GM23338 (cell line): ENCODE results near the gene SDHB.

ENCODE experiments used
- CREB1 ChIP-seq: fragments of 250-450 bp; sonication (Bioruptor Pico); IDR thresholded peaks from 2 replicates; pipeline ENCODE4 v1.5.0; 2020; ENCODE audit warnings: low read depth, mild to moderate bottlenecking, moderate library complexity
- EZH2 ChIP-seq: fragments of 200-600 bp; sonication (generic); IDR thresholded peaks from one replicate; pipeline ENCODE4 v1.8.0; 2017; ENCODE audit warnings: antibody characterized with exemption, mild to moderate bottlenecking, low read depth; ENCODE audit not compliant: unreplicated experiment
- EZH2phosphoT487 ChIP-seq: fragments of 200-600 bp; sonication (generic); IDR thresholded peaks from one replicate; pipeline ENCODE4 v1.8.1; 2018; ENCODE audit warnings: antibody characterized with exemption; ENCODE audit not compliant: unreplicated experiment
- JUNB ChIP-seq: IDR thresholded peaks from one replicate; pipeline ENCODE4 v1.6.1; 2016; ENCODE audit warnings: antibody characterized with exemption; ENCODE audit not compliant: unreplicated experiment
- NANOG ChIP-seq: IDR thresholded peaks from 2 replicates; pipeline ENCODE4 v1.6.1; 2016; ENCODE audit warnings: antibody characterized with exemption, borderline replicate concordance
- POLR2AphosphoS5 ChIP-seq: IDR thresholded peaks from 2 replicates; pipeline ENCODE4 v1.6.1; 2016; ENCODE audit warnings: antibody characterized with exemption, low read depth
- STAT1 ChIP-seq: IDR thresholded peaks from one replicate; pipeline ENCODE4 v1.6.1; 2016; ENCODE audit warnings: antibody characterized with exemption; ENCODE audit not compliant: unreplicated experiment
- ZNF114 ChIP-seq: fragments of 250-450 bp; sonication (Bioruptor Pico); IDR thresholded peaks from 2 replicates; pipeline ENCODE4 v1.5.0; 2020; ENCODE audit warnings: mild to moderate bottlenecking, moderate library complexity
- ZNF331 ChIP-seq: fragments of 250-450 bp; sonication (Bioruptor Pico); IDR thresholded peaks from 2 replicates; pipeline ENCODE4 v1.5.0; 2020; ENCODE audit warnings: low read depth, mild to moderate bottlenecking, moderate library complexity
- TF ChIP-seq, protein P1 (sequence below), 2 experiments: fragments of 200-600 bp in 1 of 2; sonication (generic) in 1 of 2; conservative IDR thresholded peaks; 2 replicates each; pipeline versions ENCODE4 v1.5.1 to v1.6.1; 2016 to 2017; ENCODE audit warnings: antibody characterized with exemption in 2 of 2, low read depth in 2 of 2, mild to moderate bottlenecking in 2 of 2, moderate library complexity in 1 of 2
- TF ChIP-seq, protein P2 (sequence below): IDR thresholded peaks from one replicate; pipeline ENCODE4 v1.6.1; 2018; ENCODE audit warnings: antibody characterized with exemption; ENCODE audit not compliant: unreplicated experiment
- TF ChIP-seq, protein P3 (sequence below): IDR thresholded peaks from 2 replicates; pipeline ENCODE4 v1.6.1; 2016; ENCODE audit warnings: antibody characterized with exemption

GRCh38 chr1:16996845-16997244, 57.0 kb downstream of the SDHB start:
- TF ChIP-seq, protein P1, sequence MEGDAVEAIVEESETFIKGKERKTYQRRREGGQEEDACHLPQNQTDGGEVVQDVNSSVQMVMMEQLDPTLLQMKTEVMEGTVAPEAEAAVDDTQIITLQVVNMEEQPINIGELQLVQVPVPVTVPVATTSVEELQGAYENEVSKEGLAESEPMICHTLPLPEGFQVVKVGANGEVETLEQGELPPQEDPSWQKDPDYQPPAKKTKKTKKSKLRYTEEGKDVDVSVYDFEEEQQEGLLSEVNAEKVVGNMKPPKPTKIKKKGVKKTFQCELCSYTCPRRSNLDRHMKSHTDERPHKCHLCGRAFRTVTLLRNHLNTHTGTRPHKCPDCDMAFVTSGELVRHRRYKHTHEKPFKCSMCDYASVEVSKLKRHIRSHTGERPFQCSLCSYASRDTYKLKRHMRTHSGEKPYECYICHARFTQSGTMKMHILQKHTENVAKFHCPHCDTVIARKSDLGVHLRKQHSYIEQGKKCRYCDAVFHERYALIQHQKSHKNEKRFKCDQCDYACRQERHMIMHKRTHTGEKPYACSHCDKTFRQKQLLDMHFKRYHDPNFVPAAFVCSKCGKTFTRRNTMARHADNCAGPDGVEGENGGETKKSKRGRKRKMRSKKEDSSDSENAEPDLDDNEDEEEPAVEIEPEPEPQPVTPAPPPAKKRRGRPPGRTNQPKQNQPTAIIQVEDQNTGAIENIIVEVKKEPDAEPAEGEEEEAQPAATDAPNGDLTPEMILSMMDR (conservative IDR thresholded peaks at IDR 0.05; ENCODE audit: low read depth in 2 of 2), result no peak
- TF ChIP-seq EZH2phosphoT487, result no peak
- TF ChIP-seq NANOG, result no peak
- no peak for TF ChIP-seq CREB1 (CRISPR knock-in tag)
- TF ChIP-seq EZH2, result no peak
- TF ChIP-seq JUNB, result no peak
- no peak for TF ChIP-seq ZNF331 (CRISPR knock-in tag)
- TF ChIP-seq, protein P2, sequence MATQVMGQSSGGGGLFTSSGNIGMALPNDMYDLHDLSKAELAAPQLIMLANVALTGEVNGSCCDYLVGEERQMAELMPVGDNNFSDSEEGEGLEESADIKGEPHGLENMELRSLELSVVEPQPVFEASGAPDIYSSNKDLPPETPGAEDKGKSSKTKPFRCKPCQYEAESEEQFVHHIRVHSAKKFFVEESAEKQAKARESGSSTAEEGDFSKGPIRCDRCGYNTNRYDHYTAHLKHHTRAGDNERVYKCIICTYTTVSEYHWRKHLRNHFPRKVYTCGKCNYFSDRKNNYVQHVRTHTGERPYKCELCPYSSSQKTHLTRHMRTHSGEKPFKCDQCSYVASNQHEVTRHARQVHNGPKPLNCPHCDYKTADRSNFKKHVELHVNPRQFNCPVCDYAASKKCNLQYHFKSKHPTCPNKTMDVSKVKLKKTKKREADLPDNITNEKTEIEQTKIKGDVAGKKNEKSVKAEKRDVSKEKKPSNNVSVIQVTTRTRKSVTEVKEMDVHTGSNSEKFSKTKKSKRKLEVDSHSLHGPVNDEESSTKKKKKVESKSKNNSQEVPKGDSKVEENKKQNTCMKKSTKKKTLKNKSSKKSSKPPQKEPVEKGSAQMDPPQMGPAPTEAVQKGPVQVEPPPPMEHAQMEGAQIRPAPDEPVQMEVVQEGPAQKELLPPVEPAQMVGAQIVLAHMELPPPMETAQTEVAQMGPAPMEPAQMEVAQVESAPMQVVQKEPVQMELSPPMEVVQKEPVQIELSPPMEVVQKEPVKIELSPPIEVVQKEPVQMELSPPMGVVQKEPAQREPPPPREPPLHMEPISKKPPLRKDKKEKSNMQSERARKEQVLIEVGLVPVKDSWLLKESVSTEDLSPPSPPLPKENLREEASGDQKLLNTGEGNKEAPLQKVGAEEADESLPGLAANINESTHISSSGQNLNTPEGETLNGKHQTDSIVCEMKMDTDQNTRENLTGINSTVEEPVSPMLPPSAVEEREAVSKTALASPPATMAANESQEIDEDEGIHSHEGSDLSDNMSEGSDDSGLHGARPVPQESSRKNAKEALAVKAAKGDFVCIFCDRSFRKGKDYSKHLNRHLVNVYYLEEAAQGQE, result no peak
- TF ChIP-seq POLR2AphosphoS5, result no peak
- TF ChIP-seq STAT1, result no peak
- TF ChIP-seq, protein P3, sequence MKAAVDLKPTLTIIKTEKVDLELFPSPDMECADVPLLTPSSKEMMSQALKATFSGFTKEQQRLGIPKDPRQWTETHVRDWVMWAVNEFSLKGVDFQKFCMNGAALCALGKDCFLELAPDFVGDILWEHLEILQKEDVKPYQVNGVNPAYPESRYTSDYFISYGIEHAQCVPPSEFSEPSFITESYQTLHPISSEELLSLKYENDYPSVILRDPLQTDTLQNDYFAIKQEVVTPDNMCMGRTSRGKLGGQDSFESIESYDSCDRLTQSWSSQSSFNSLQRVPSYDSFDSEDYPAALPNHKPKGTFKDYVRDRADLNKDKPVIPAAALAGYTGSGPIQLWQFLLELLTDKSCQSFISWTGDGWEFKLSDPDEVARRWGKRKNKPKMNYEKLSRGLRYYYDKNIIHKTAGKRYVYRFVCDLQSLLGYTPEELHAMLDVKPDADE, result no peak
- TF ChIP-seq ZNF114 (CRISPR knock-in tag), result no peak
